ENCODE data around the gene SYT1. TPM values are rescaled to one million over a fixed set of nuclear protein-coding genes. Genes with fewer than 3 reads are reported as not detected.
A peak's percentile ranks its signal among the peaks of the same experiment; 100 is the strongest.

Gene SYT1
- total and polyA plus RNA-seq, 2 of the 8 experiments (the other 6 are each of a cell fraction or from before 2014, with no cell fraction given) = 11.0 to 34.6 TPM

GRCh38 chr12:79409562-79409961, 545.0 kb downstream of the SYT1 start (continued):
- TF ChIP-seq CHD7 (IDR thresholded peaks at IDR 0.05; ENCODE audit: insufficient replicate concordance, low read length) (peak; percentile 37), SRF (IDR thresholded peaks at IDR 0.05; ENCODE audit: low read depth, low read length) (peak; percentile 92), POU5F1 (IDR thresholded peaks at IDR 0.05; ENCODE audit: low read depth, low read length) (no peak)

All from H1 (cell line).